IPS-NIHi11 (cell line): Measurements from ENCODE around the gene ARHGAP45.

Experiments
- DNase-seq: peaks from one replicate; pipeline ENCODE4 v3.0.0; 2012; ENCODE audit warnings: mixed read lengths, low spot score

The ARHGAP45 gene

GRCh38 chr19:1088416-1089010, 21.5 kb downstream of the ARHGAP45 start:
- no peak for DNase-seq

DNA sequence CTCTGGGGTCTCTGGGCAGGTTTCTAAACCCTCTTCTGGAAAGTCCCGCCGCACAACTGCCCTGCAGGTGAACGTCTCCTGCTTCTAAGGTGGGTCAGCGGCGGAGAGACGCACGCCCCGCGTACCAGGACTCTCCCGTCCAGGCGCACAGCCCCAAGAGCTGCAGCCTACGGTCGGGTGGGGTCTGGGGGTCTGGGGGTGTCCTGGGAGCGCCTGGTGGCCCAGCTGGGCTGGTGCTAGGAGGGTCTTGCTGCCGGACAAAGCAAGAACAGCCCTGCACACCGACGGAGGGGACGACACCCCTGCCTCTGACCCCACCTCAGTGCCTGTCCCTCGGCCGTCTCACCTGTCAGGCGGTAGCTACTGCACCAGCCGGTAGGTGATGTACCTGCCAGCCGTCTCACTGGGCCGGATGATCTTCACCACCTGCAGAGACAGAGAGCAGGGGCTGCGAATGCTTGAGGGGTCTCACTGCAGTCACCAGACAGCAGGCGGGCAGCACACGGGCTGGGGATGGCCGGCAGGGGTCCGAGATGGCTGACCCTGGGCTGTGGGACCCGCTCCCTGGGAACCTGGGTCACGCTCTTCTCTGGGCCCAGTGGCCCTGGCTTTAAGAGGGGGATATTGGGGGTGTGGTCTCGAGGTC, 22.3 kb downstream of the ARHGAP45 start:
- no peak for DNase-seq

- no peak for DNase-seq
These were observed 22.9 kb downstream of the ARHGAP45 start for GRCh38 chr19:1089891-1090290.

- no peak for DNase-seq
These were observed 24.0 kb downstream of the ARHGAP45 start for GRCh38 chr19:1090731-1091543.

- DNase-seq, result no peak
These were observed 24.7 kb downstream of the ARHGAP45 start for GRCh38 chr19:1091544-1092175.

DNA sequence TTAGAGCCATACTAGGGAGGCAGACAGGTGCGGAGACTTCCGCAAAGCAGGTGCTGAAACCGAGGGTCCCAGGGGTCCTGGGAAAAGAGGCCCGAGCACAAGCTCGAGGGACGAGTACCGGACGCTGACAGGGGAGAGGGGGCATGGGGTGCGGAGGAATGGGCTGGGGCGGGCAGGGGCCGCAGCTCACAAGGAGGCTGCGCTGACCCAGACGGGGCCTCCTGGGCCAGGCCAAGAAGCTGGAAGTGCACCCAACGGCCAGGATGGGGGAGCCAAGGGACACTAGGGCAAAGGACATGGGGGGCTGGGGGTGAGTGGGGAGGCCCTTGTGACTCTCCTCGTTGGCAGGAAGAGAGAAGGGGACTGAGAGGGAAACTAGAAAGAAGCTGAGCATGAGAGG, 26.4 kb downstream of the ARHGAP45 start:
- no peak for DNase-seq

DNA sequence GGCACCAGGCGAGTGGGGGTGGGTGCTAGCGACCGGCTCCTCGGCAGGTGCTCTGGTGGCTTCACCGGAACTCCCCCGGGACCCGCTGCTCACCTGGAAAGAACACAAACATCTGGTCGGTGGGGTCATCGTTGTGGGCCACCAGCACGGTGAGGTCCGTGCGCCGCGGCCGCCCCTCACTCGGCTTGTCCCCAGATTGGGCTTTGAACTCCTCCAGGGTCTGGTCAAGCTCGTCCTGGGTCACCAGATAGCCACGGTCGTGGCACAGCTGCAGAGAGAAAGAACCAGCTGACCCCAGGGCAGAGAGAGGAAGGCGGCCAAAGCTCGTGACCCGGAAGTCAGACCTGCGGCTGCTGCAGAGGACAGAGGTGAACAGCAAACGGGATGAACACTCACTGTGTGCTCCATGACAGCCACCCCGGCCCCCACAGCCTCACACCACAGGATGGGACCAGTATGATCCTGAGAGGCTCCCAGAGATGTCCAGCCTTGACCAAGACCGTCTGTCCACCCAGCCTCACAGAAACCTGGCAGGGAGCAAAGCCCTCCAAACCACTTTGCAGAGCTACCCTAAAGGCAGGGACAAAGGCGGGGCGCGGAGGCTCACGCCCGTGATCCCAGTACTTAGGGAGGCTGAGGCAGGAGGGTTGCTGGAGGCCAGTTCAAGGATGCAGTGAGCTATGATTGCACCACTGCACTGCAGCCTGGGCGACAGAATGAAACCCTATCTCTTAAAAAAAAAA, 27.0 kb downstream of the ARHGAP45 start:
- no peak for DNase-seq

DNA sequence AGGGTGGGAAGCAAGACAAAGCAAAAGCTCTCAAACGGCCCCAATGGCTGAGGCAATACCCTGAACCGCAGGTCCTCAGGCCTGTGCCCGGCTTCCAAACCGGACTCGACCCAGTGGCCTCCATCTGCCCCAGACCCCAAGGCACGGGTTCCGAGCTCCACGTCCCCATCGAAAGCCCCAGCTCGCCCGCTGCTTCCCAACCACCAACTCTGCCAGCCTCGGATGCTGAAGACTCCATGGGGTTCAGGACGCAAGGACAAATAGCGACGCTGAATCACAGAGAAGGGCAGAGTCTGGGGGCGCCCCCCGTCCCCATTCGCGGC, 27.6 kb downstream of the ARHGAP45 start:
- no peak for DNase-seq

DNA sequence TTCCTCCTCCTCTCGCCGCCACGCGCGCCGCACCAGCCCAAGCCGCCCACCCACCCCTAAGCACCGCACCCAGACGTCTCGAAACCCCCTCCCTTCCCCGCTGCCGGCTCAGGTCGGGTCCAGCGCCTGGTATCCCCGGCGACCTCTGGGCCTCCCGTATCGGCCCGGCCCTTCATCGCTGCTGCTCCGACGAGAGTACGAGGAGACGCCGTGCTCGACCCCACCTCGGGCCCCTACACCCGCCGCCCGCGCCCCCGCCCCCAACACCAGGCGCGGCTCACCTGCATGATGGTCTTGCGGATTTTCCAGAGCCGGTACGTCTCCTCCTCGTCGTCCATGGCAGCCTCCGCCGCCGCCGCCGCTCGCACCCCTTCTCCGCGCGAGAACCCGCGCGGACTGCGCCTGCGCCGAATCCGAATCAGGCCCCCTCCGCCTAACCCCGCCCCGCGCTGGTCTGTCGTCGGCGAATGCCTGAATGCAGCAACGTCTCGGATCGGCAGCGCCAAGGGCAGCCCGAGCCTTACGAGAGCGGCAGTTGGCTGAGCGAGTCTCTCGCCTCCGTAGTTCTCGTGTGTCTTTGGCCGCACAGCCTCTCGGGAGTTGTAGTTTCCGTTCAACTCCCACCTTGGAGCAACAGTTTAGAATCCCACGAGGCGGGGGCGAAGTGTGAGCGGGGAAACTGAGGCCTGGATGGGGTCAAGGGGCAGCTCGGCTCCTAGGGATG, 28.2 kb downstream of the ARHGAP45 start, which contains the start of gene POLR2E:
Gene POLR2E, minus strand, starts transcription at position 398 of the 724 bp plus-strand sequence. Its CDS starts 60 bp downstream, at position 338.
- DNase-seq, result peak; percentile 98

DNA sequence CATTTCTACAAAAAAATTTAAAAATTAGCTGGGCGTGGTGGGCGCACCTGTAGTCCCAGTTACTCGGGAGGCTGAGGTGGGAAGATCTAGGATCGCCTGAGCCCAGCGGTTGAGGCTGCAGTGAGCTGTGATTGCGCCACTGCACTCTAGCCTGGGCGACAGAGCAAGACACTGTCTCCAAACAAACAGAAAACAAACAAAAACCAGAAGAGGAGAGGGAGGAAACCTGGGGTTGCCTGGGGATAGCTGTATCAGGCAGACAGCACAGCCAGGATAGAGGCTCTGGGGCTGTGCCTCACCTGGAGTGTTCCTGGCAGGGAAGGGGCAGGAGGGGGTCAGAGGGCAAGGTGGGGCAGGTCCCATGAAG, 30.8 kb downstream of the ARHGAP45 start:
- no peak for DNase-seq

DNA sequence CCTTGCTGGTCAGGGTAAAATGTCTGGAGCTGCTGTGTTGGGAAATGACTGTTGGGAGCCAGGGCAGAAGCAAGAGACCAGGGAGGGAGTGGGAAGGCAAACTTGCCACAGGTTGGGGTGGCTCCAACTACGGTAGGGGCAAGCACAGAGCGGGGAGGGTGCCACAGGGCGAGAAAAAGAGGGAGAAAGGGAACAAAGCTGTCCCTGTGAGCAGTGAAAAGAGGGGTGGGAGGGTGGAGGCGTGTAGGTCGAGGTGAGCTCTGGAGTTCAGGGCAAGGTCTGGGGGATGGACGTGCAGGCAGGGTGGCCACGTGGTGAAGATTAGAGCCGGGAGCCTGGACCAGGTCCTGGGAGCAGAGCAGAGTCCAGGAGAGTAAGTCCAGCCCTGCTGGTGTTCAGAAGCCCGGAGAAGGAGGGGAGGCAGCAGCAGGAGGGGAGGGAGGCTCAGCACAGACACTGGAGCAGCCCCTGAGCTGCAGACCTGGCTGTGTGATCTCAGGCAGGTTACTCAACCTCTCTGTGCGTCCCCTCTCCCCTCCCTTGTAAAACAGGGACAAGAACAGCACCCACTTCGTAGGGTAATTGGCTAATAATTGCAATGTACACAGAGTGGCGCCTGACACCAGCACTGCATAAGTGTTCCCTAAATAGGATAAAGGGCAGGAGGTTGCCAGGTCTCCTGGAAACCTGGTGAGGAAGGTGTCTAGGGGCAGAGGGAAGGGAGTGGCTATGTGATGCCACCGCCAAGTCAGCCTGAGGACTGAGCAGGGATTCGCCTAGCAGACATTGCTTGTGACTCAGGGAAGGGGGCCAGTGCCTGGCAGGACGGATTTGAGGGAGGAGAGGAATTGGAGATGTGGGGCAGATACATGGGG, 31.4 kb downstream of the ARHGAP45 start:
- no peak for DNase-seq

- DNase-seq, result no peak
These were observed 34.4 kb downstream of the ARHGAP45 start for GRCh38 chr19:1101337-1101698.

DNA sequence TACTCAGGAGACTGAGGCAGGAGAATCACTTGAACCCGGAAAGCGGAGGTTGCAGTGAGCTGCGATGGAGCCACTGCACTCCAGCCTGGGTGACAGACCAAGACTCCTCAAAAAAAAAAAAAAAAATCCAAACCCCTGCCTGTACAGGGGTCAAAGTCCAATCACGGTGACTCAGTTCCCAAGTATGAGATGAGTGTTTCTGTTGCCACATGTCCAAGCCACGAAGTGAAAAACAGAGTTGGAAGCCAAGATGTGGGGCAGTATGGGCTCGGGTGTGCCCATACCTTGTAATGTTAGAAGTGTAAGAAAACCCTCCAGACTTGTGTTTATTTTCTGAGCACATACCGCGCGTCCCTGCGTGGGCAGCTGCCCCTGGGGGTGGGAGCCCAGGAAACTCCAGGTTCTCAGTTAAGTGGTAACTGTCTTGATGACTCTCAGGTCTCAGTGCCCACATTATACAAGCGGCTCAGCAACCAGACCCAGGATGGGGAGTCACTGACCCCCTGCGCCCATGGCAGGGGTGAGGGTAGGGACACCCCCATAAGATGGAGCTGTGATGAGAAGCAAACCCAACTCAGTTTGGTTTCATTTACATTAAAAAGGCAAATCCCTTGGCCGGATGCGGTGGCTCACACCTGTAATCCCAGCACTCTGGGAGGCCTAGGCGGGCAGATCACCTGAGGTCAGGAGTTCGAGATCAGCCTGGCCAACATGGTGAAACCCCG, 35.6 kb downstream of the ARHGAP45 start:
- DNase-seq, result no peak

DNA sequence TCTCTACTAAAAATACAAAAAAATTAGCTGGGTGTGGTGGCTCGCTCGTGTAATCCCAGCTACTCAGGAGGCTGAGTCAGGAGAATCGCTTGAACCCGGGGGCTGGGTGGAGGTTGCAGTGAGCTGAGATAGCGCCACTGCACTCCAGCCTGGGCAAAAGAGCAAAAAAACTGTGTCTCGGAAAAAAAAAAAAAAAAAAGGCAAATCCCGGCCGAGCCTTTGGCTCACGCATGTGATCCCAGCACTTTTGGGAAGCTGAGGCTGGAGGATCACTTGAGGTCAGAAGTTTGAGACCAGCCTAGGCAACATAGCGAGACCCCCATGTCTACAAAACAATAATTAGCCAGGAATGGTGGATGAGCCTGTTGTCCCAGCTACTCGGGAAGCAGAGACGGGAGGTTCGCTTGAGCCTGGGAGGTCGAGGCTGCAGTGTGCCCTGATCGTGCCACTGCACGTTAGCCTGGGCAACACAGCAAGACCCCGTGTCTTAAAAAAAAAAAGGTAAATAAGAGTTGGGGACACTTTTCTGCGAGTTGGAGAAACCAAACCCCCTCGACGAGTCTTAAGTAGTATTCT, 36.3 kb downstream of the ARHGAP45 start:
- DNase-seq, result no peak

DNA sequence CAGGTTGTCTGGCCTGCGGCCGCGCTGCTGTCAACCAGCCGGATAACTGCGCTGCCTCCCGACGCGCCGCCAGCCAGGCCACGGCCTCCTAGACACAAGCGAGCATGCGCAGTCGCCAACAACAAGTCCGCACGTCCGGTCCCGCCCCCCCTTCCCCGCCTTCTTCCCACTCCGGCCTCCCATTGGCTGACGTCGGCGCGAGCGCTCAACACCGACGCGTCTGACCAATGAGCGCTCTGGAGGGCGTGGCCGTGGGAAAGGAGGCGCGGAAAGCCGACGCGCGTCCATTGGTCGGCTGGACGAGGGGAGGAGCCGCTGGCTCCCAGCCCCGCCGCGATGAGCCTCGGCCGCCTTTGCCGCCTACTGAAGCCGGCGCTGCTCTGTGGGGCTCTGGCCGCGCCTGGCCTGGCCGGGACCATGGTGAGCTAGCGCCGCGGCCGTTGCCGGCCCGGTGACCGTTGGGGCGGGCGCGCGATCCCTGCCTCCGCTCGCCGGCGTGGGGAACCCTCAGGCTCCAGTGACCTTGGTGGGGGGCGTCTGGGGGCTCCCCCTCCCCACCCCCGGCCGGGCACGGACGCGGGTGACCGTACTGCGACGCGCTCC, 36.8 kb downstream of the ARHGAP45 start, which contains the start of gene GPX4:
Gene GPX4, plus strand, starts transcription at position 287 of the 603 bp plus-strand sequence. Its CDS starts 50 bp downstream, at position 337.
- peak; percentile 98 for DNase-seq

- DNase-seq, result peak; percentile 94
These were observed 37.5 kb downstream of the ARHGAP45 start for GRCh38 chr19:1104311-1105007.

DNA sequence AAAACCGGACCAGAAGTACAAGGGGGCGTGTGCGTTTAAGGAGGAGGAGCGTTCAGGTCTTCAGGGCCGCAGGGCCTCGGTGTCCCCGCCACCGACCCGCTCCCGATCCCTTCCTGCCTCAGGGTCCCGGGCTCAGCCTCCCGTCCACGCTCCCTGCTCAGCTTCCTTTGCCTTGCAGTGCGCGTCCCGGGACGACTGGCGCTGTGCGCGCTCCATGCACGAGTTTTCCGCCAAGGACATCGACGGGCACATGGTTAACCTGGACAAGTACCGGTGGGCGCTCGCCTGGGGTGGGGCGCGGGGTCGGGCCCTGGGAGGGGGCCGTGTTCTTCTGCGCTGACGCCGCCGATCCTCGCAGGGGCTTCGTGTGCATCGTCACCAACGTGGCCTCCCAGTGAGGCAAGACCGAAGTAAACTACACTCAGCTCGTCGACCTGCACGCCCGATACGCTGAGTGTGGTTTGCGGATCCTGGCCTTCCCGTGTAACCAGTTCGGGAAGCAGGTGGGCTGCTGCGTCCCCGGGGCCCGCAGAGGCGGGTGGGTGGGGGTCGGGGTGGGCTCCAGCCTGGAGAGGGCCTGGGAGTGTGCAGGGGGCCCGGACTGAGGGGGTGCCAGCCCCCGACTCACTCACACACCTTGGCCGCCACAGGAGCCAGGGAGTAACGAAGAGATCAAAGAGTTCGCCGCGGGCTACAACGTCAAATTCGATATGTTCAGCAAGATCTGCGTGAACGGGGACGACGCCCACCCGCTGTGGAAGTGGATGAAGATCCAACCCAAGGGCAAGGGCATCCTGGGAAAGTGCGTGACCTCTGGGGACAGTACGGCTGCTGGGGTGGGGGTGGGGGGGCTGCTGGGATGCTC, 38.3 kb downstream of the ARHGAP45 start:
- DNase-seq, result peak; percentile 73
